ENCODE measurements around the gene ZC3H15. TPM values are rescaled to one million over a fixed set of nuclear protein-coding genes. Genes with fewer than 3 reads are reported as not detected.

ZC3H15 gene
- total and polyA plus RNA-seq, 2 experiments from 2014 or later, result 75.6 to 281 TPM

GRCh38 chr2:186484062-186484735 lies 1.9 kb upstream of the ZC3H15 start:
- no peak for ATAC-seq
- Histone ChIP-seq H2AFZ (no peak overlapping the region), H4K20me1 (replicated peaks; ENCODE audit: insufficient read depth) (peaks cover 18% of the 10 kb centered on the region), H3K4me2 (no peak overlapping the region; the same call in 1 of the 2 replicates), H3K27me3 (ENCODE audit: insufficient read depth) (no peaks in the 10 kb centered on the region), H3K36me3 (ENCODE audit: insufficient read depth) (no peaks in the 10 kb centered on the region), H3K79me2 (replicated peaks; ENCODE audit: insufficient read depth) (peaks cover 38% of the 10 kb centered on the region), H3K4me1 (ENCODE audit: insufficient read depth) (peaks cover 11% of the 10 kb centered on the region), H3F3A (replicated peaks; ENCODE audit: low read depth) (no peaks in the 10 kb centered on the region), H3K4me3 (no peak overlapping the region), H3K27ac (ENCODE audit: low read depth) (no peak overlapping the region), H3K9me2 (ENCODE audit: insufficient read depth) (no peaks in the 10 kb centered on the region)
- H3K9me3 Mint-ChIP-seq, result no peaks in the 10 kb centered on the region
- DNase-seq (ENCODE audit: low spot score), result no peak
- H3K4me1 Mint-ChIP-seq, result peaks cover 25% of the 10 kb centered on the region
- peaks cover 12% of the 10 kb centered on the region for H3K27me3 Mint-ChIP-seq (ENCODE audit: insufficient read depth, low read depth, poor library complexity)
- TF ChIP-seq, protein P1, sequence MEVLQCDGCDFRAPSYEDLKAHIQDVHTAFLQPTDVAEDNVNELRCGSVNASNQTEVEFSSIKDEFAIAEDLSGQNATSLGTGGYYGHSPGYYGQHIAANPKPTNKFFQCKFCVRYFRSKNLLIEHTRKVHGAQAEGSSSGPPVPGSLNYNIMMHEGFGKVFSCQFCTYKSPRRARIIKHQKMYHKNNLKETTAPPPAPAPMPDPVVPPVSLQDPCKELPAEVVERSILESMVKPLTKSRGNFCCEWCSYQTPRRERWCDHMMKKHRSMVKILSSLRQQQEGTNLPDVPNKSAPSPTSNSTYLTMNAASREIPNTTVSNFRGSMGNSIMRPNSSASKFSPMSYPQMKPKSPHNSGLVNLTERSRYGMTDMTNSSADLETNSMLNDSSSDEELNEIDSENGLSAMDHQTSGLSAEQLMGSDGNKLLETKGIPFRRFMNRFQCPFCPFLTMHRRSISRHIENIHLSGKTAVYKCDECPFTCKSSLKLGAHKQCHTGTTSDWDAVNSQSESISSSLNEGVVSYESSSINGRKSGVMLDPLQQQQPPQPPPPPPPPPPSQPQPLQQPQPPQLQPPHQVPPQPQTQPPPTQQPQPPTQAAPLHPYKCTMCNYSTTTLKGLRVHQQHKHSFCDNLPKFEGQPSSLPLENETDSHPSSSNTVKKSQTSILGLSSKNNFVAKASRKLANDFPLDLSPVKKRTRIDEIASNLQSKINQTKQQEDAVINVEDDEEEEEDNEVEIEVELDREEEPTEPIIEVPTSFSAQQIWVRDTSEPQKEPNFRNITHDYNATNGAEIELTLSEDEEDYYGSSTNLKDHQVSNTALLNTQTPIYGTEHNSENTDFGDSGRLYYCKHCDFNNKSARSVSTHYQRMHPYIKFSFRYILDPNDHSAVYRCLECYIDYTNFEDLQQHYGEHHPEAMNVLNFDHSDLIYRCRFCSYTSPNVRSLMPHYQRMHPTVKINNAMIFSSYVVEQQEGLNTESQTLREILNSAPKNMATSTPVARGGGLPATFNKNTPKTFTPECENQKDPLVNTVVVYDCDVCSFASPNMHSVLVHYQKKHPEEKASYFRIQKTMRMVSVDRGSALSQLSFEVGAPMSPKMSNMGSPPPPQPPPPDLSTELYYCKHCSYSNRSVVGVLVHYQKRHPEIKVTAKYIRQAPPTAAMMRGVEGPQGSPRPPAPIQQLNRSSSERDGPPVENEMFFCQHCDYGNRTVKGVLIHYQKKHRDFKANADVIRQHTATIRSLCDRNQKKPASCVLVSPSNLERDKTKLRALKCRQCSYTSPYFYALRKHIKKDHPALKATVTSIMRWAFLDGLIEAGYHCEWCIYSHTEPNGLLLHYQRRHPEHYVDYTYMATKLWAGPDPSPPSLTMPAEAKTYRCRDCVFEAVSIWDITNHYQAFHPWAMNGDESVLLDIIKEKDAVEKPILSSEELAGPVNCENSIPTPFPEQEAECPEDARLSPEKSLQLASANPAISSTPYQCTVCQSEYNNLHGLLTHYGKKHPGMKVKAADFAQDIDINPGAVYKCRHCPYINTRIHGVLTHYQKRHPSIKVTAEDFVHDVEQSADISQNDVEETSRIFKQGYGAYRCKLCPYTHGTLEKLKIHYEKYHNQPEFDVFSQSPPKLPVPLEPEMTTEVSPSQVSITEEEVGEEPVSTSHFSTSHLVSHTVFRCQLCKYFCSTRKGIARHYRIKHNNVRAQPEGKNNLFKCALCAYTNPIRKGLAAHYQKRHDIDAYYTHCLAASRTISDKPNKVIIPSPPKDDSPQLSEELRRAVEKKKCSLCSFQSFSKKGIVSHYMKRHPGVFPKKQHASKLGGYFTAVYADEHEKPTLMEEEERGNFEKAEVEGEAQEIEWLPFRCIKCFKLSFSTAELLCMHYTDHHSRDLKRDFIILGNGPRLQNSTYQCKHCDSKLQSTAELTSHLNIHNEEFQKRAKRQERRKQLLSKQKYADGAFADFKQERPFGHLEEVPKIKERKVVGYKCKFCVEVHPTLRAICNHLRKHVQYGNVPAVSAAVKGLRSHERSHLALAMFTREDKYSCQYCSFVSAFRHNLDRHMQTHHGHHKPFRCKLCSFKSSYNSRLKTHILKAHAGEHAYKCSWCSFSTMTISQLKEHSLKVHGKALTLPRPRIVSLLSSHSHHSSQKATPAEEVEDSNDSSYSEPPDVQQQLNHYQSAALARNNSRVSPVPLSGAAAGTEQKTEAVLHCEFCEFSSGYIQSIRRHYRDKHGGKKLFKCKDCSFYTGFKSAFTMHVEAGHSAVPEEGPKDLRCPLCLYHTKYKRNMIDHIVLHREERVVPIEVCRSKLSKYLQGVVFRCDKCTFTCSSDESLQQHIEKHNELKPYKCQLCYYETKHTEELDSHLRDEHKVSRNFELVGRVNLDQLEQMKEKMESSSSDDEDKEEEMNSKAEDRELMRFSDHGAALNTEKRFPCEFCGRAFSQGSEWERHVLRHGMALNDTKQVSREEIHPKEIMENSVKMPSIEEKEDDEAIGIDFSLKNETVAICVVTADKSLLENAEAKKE (CRISPR knock-in tag; IDR thresholded peaks at IDR 0.05), result no peak
- TF ChIP-seq EZH2phosphoT487 (IDR thresholded peaks at IDR 0.05; ENCODE audit: unreplicated experiment) (no peak), JUNB (IDR thresholded peaks at IDR 0.05; ENCODE audit: unreplicated experiment) (no peak), NANOG (IDR thresholded peaks at IDR 0.05; ENCODE audit: borderline replicate concordance) (no peak), ZNF114 (CRISPR knock-in tag; IDR thresholded peaks at IDR 0.05) (no peak), POLR2AphosphoS5 (IDR thresholded peaks at IDR 0.05; ENCODE audit: low read depth) (no peak), STAT1 (IDR thresholded peaks at IDR 0.05; ENCODE audit: unreplicated experiment) (no peak), CTCF (conservative IDR thresholded peaks at IDR 0.05; ENCODE audit: low read depth in 2 of 2) (no peak), EZH2 (IDR thresholded peaks at IDR 0.05; ENCODE audit: low read depth, unreplicated experiment) (no peak), ZNF331 (CRISPR knock-in tag; IDR thresholded peaks at IDR 0.05; ENCODE audit: low read depth) (no peak), CREB1 (CRISPR knock-in tag; IDR thresholded peaks at IDR 0.05; ENCODE audit: low read depth) (no peak)
- TF ChIP-seq, protein P2, sequence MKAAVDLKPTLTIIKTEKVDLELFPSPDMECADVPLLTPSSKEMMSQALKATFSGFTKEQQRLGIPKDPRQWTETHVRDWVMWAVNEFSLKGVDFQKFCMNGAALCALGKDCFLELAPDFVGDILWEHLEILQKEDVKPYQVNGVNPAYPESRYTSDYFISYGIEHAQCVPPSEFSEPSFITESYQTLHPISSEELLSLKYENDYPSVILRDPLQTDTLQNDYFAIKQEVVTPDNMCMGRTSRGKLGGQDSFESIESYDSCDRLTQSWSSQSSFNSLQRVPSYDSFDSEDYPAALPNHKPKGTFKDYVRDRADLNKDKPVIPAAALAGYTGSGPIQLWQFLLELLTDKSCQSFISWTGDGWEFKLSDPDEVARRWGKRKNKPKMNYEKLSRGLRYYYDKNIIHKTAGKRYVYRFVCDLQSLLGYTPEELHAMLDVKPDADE (IDR thresholded peaks at IDR 0.05), result no peak
- TF ChIP-seq, protein P3, sequence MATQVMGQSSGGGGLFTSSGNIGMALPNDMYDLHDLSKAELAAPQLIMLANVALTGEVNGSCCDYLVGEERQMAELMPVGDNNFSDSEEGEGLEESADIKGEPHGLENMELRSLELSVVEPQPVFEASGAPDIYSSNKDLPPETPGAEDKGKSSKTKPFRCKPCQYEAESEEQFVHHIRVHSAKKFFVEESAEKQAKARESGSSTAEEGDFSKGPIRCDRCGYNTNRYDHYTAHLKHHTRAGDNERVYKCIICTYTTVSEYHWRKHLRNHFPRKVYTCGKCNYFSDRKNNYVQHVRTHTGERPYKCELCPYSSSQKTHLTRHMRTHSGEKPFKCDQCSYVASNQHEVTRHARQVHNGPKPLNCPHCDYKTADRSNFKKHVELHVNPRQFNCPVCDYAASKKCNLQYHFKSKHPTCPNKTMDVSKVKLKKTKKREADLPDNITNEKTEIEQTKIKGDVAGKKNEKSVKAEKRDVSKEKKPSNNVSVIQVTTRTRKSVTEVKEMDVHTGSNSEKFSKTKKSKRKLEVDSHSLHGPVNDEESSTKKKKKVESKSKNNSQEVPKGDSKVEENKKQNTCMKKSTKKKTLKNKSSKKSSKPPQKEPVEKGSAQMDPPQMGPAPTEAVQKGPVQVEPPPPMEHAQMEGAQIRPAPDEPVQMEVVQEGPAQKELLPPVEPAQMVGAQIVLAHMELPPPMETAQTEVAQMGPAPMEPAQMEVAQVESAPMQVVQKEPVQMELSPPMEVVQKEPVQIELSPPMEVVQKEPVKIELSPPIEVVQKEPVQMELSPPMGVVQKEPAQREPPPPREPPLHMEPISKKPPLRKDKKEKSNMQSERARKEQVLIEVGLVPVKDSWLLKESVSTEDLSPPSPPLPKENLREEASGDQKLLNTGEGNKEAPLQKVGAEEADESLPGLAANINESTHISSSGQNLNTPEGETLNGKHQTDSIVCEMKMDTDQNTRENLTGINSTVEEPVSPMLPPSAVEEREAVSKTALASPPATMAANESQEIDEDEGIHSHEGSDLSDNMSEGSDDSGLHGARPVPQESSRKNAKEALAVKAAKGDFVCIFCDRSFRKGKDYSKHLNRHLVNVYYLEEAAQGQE (IDR thresholded peaks at IDR 0.05; ENCODE audit: unreplicated experiment), result no peak
- H3K4me3 Mint-ChIP-seq, result peak overlapping the region; percentile 98; the same call in 2 of the 3 replicates
- H3K27ac Mint-ChIP-seq, result no peak overlapping the region
- no peaks in the 10 kb centered on the region for H3K36me3 Mint-ChIP-seq (ENCODE audit: low read depth)

All from GM23338 (cell line).